Loucy (cell line): Measurements from ENCODE around the gene CAMK2A.

Experiments used
- H2AFZ ChIP-seq: fragments of 200-600 bp; sonication (generic); 2 replicates; pipeline ENCODE4 v1.6.0; 2016; ENCODE audit warnings: antibody characterized with exemption, mild to moderate bottlenecking, low read length, moderate library complexity
- H3F3A ChIP-seq: fragments of 200-600 bp; 2 replicates; pipeline ENCODE4 v1.6.0; 2016; ENCODE audit warnings: antibody characterized with exemption, low read depth, mild to moderate bottlenecking
- H3K27me3 ChIP-seq: fragments of 200-600 bp; sonication (generic); 2 replicates; pipeline ENCODE4 v1.6.1; 2014; ENCODE audit warnings: low read length, mild to moderate bottlenecking; ENCODE audit not compliant: insufficient read depth, poor library complexity, severe bottlenecking
- H3K36me3 ChIP-seq: fragments of 200-600 bp; sonication (generic); 2 replicates; pipeline ENCODE4 v1.6.1; 2016; ENCODE audit warnings: low read length; ENCODE audit not compliant: insufficient read depth
- H3K4me1 ChIP-seq: fragments of 200-600 bp; sonication (generic); 2 replicates; pipeline ENCODE4 v1.5.1; 2014; ENCODE audit warnings: low read length, mild to moderate bottlenecking; ENCODE audit not compliant: insufficient read depth, poor library complexity, severe bottlenecking
- H3K4me2 ChIP-seq: fragments of 200-600 bp; sonication (generic); 2 replicates; pipeline ENCODE4 v1.6.0; 2014; ENCODE audit warnings: antibody characterized with exemption, low read length, low read depth, mild to moderate bottlenecking; ENCODE audit not compliant: poor library complexity, severe bottlenecking
- H3K4me3 ChIP-seq: fragments of 200-600 bp; sonication (generic); 2 replicates; pipeline ENCODE4 v1.5.1; 2014; ENCODE audit warnings: low read length, mild to moderate bottlenecking, mixed read lengths; ENCODE audit not compliant: poor library complexity, severe bottlenecking
- H3K79me2 ChIP-seq: fragments of 200-600 bp; sonication (generic); 2 replicates; pipeline ENCODE4 v1.6.1; 2014; ENCODE audit warnings: low read length; ENCODE audit not compliant: insufficient read depth
- H3K9ac ChIP-seq: fragments of 200-600 bp; sonication (generic); 2 replicates; pipeline ENCODE4 v1.6.0; 2014; ENCODE audit warnings: mild to moderate bottlenecking, low read depth, low read length, moderate library complexity; ENCODE audit not compliant: poor library complexity, severe bottlenecking
- H3K9me2 ChIP-seq: fragments of 200-600 bp; sonication (generic); replicated peaks from 2 replicates; pipeline ENCODE4 v1.6.1; 2016; ENCODE audit warnings: low read depth, low read length, mixed read lengths
- H3K9me3 ChIP-seq: fragments of 200-600 bp; sonication (generic); 2 replicates; pipeline ENCODE4 v1.6.1; 2014; ENCODE audit warnings: mild to moderate bottlenecking, antibody characterized with exemption, low read length, low read depth; ENCODE audit not compliant: insufficient read depth
- H4K20me1 ChIP-seq: fragments of 200-600 bp; sonication (generic); 2 replicates; pipeline ENCODE4 v1.6.0; 2014; ENCODE audit warnings: antibody characterized with exemption, low read length, mild to moderate bottlenecking; ENCODE audit not compliant: insufficient read depth, poor library complexity, severe bottlenecking
- CTCF ChIP-seq: fragments of 200-600 bp; sonication (generic); conservative IDR thresholded peaks from 2 replicates; pipeline ENCODE4 v1.5.1; 2014; ENCODE audit warnings: mild to moderate bottlenecking, antibody characterized with exemption, low read length
- EZH2phosphoT487 ChIP-seq: fragments of 200-600 bp; IDR thresholded peaks from 2 replicates; pipeline ENCODE4 v1.6.1; 2018; ENCODE audit warnings: antibody characterized with exemption, mild to moderate bottlenecking, moderate library complexity, borderline replicate concordance

Gene CAMK2A

GRCh38 chr5:150186137-150186536, 103.4 kb downstream of the CAMK2A start:
- H3K4me2 ChIP-seq: no peak overlapping the region
- H3K9me2 ChIP-seq: no peaks in the 10 kb centered on the region
- H3F3A ChIP-seq: no peaks in the 10 kb centered on the region
- H2AFZ ChIP-seq: no peak overlapping the region
- H4K20me1 ChIP-seq: no peaks in the 10 kb centered on the region
- H3K9ac ChIP-seq: no peak overlapping the region
- no peaks in the 10 kb centered on the region for H3K27me3 ChIP-seq
- H3K9me3 ChIP-seq: no peaks in the 10 kb centered on the region
- H3K4me1 ChIP-seq: no peaks in the 10 kb centered on the region
- no peak overlapping the region for H3K4me3 ChIP-seq
- no peaks in the 10 kb centered on the region for H3K79me2 ChIP-seq
- no peak for TF ChIP-seq CTCF
- no peak for TF ChIP-seq EZH2phosphoT487
- H3K36me3 ChIP-seq: no peaks in the 10 kb centered on the region

GRCh38 chr5:150184990-150185912, 104.3 kb downstream of the CAMK2A start:
- Histone ChIP-seq H3K9ac (no peak overlapping the region), H3K36me3 (no peaks in the 10 kb centered on the region), H3K27me3 (no peaks in the 10 kb centered on the region), H2AFZ (no peak overlapping the region), H3K4me1 (no peaks in the 10 kb centered on the region), H3K9me3 (no peaks in the 10 kb centered on the region), H3F3A (no peaks in the 10 kb centered on the region), H3K9me2 (no peaks in the 10 kb centered on the region), H3K4me2 (no peak overlapping the region), H3K4me3 (no peak overlapping the region), H3K79me2 (no peaks in the 10 kb centered on the region), H4K20me1 (no peaks in the 10 kb centered on the region)
- TF ChIP-seq EZH2phosphoT487 (no peak), CTCF (no peak)

GRCh38 chr5:150184006-150184405, 105.6 kb downstream of the CAMK2A start:
- no peaks in the 10 kb centered on the region for H3K27me3 ChIP-seq
- H3K9me2 ChIP-seq: no peaks in the 10 kb centered on the region
- no peaks in the 10 kb centered on the region for H3K4me1 ChIP-seq
- no peaks in the 10 kb centered on the region for H3K9me3 ChIP-seq
- TF ChIP-seq CTCF (no peak), EZH2phosphoT487 (no peak)
- H2AFZ ChIP-seq: no peak overlapping the region
- no peak overlapping the region for H3K9ac ChIP-seq
- no peaks in the 10 kb centered on the region for H3F3A ChIP-seq
- H3K4me2 ChIP-seq: no peak overlapping the region
- no peaks in the 10 kb centered on the region for H3K36me3 ChIP-seq
- H4K20me1 ChIP-seq: no peaks in the 10 kb centered on the region
- no peaks in the 10 kb centered on the region for H3K79me2 ChIP-seq
- H3K4me3 ChIP-seq: no peak overlapping the region
